Fibroblast of lung (primary cell): ENCODE data around the gene C1GALT1. TPM values are rescaled to one million over a fixed set of nuclear protein-coding genes. Genes with fewer than 3 reads are reported as not detected.

Experiments
- DNase-seq, 2 donors: peaks; one replicate each; pipeline versions ENCODE4 v3.0.0 to v3.0.0-alpha.2; 2010; ENCODE audit warnings: low read depth in 2 of 2
- H2AFZ ChIP-seq: 2 replicates; pipeline ENCODE4 v1.5.1; 2012; ENCODE audit warnings: low read length, control low read depth, inconsistent platforms
- H3K27ac ChIP-seq: 2 replicates; pipeline ENCODE4 v1.5.1; 2011; ENCODE audit warnings: low read length, control low read depth; ENCODE audit not compliant: insufficient read depth
- H3K27me3 ChIP-seq: 2 replicates; pipeline ENCODE4 v1.5.1; 2011; ENCODE audit warnings: mild to moderate bottlenecking, low read length; ENCODE audit not compliant: control insufficient read depth, insufficient read depth
- H3K36me3 ChIP-seq: 2 replicates; pipeline ENCODE4 v1.5.1; 2011; ENCODE audit warnings: low read length; ENCODE audit not compliant: control insufficient read depth, insufficient read depth
- H3K4me1 ChIP-seq: 2 replicates; pipeline ENCODE4 v1.5.1; 2011; ENCODE audit warnings: low read length; ENCODE audit not compliant: control insufficient read depth, insufficient read depth; ENCODE audit errors: extremely low read depth
- H3K4me2 ChIP-seq: 2 replicates; pipeline ENCODE4 v1.5.1; 2011; ENCODE audit warnings: low read length, control low read depth; ENCODE audit not compliant: insufficient read depth; ENCODE audit errors: extremely low read depth
- H3K4me3 ChIP-seq, 4 experiments: fragments of 200-600 bp in 1 of 4; sonication (generic) in 1 of 4; replicated peaks in 1 of 4; 2 replicates each; pipeline ENCODE4 v1.5.1; 2011 to 2016; ENCODE audit warnings: low read length in 4 of 4, low read depth in 3 of 4, mild to moderate bottlenecking in 3 of 4, control low read depth in 2 of 4, inconsistent platforms in 1 of 4, mixed read lengths in 1 of 4; ENCODE audit not compliant: insufficient read depth in 1 of 4; ENCODE audit errors: control extremely low read depth in 1 of 4
- H3K79me2 ChIP-seq: 2 replicates; pipeline ENCODE4 v1.5.1; 2012; ENCODE audit warnings: mild to moderate bottlenecking, low read length, inconsistent platforms; ENCODE audit not compliant: control insufficient read depth, insufficient read depth
- H3K9ac ChIP-seq: 2 replicates; pipeline ENCODE4 v1.5.1; 2011; ENCODE audit warnings: mild to moderate bottlenecking, low read length, control low read depth; ENCODE audit not compliant: insufficient read depth
- H3K9me3 ChIP-seq: 2 replicates; pipeline ENCODE4 v1.5.1; 2012; ENCODE audit warnings: low read depth, low read length; ENCODE audit not compliant: control insufficient read depth, insufficient read depth
- H4K20me1 ChIP-seq: 2 replicates; pipeline ENCODE4 v1.5.1; 2011; ENCODE audit warnings: low read length; ENCODE audit not compliant: control insufficient read depth, insufficient read depth; ENCODE audit errors: extremely low read depth
- CTCF ChIP-seq, 2 donors: IDR thresholded peaks in 1 of 2; conservative IDR thresholded peaks in 1 of 2; 1 replicate in 1 of 2; 2 replicates in 1 of 2; pipeline ENCODE4 v1.5.1; 2011 to 2012; ENCODE audit warnings: low read length in 2 of 2, control low read depth in 1 of 2, inconsistent platforms in 1 of 2, low read depth in 1 of 2, mild to moderate bottlenecking in 1 of 2
- EZH2 ChIP-seq: IDR thresholded peaks from 2 replicates; pipeline ENCODE4 v1.5.1; 2012; ENCODE audit warnings: low read length, control low read depth, mild to moderate bottlenecking; ENCODE audit errors: missing control alignments
- polyA plus RNA-seq, 2 donors: library from polyadenylated mRNA; depleted of rRNA in 1 of 2; stranded (reverse) in 1 of 2; unstranded in 1 of 2; fragments of >200 nt; gene quantifications; 2 replicates each; pipeline ENCODE4 v1.2.1, GENCODE V29; 2011 to 2012; ENCODE audit warnings: missing spikeins in 1 of 2
- total RNA-seq: library from RNA; depleted of rRNA; stranded (reverse); fragments of >200 nt; gene quantifications from 2 replicates; pipeline ENCODE4 v1.2.1, GENCODE V29; 2014

The C1GALT1 gene
- total and polyA plus RNA-seq, 2 donors (not counting 1 experiment from before 2014, with no cell fraction given): 17.0 to 26.3 TPM

- no peak for TF ChIP-seq EZH2
- no peak for TF ChIP-seq CTCF (conservative IDR thresholded peaks at IDR 0.05 in 1 of 2, IDR thresholded peaks at IDR 0.05 in 1 of 2; ENCODE audit: low read depth in 1 of 2, low read length in 2 of 2)
- peaks cover 9% of the 10 kb centered on the region for H3K79me2 ChIP-seq
Observed at GRCh38 chr7:7210475-7211237, 28.3 kb downstream of the C1GALT1 start.

GRCh38 chr7:7212612-7213011, 30.3 kb downstream of the C1GALT1 start:
- Histone ChIP-seq H3K27me3 (no peaks in the 10 kb centered on the region), H3K9ac (no peak overlapping the region), H3K9me3 (no peaks in the 10 kb centered on the region), H3K4me3 (no peak overlapping the region), H4K20me1 (no peaks in the 10 kb centered on the region), H3K36me3 (no peaks in the 10 kb centered on the region), H3K4me1 (no peaks in the 10 kb centered on the region), H3K79me2 (peaks cover 7% of the 10 kb centered on the region), H3K27ac (no peak overlapping the region), H3K4me2 (no peak overlapping the region), H2AFZ (no peak overlapping the region)
- peak in 1 of 2 donors; percentile 40 for DNase-seq
- no peak for TF ChIP-seq EZH2
- no peak for TF ChIP-seq CTCF (conservative IDR thresholded peaks at IDR 0.05 in 1 of 2, IDR thresholded peaks at IDR 0.05 in 1 of 2; ENCODE audit: low read depth in 1 of 2, low read length in 2 of 2)

More at GRCh38 chr7:7210475-7211237, 28.3 kb downstream of the C1GALT1 start:
- Histone ChIP-seq H3K4me3 (no peak overlapping the region), H3K36me3 (no peaks in the 10 kb centered on the region), H3K9ac (no peak overlapping the region), H3K9me3 (no peaks in the 10 kb centered on the region), H3K4me2 (no peak overlapping the region), H3K27ac (no peak overlapping the region), H3K4me1 (no peaks in the 10 kb centered on the region), H4K20me1 (no peaks in the 10 kb centered on the region), H3K27me3 (no peaks in the 10 kb centered on the region), H2AFZ (no peak overlapping the region)
- DNase-seq: no peak

- H3K4me1 ChIP-seq: no peaks in the 10 kb centered on the region
Observed at GRCh38 chr7:7214398-7215347, 32.3 kb downstream of the C1GALT1 start.

More at GRCh38 chr7:7214398-7215347, 32.3 kb downstream of the C1GALT1 start:
- H4K20me1 ChIP-seq: no peaks in the 10 kb centered on the region
- H3K79me2 ChIP-seq: no peaks in the 10 kb centered on the region
- H3K9ac ChIP-seq: no peak overlapping the region
- no peak overlapping the region for H3K27ac ChIP-seq
- H3K27me3 ChIP-seq: no peaks in the 10 kb centered on the region
- no peak for DNase-seq
- no peak overlapping the region for H3K4me3 ChIP-seq
- no peak overlapping the region for H3K4me2 ChIP-seq
- TF ChIP-seq EZH2 (no peak), CTCF (conservative IDR thresholded peaks at IDR 0.05 in 1 of 2, IDR thresholded peaks at IDR 0.05 in 1 of 2; ENCODE audit: low read depth in 1 of 2, low read length in 2 of 2) (no peak)
- no peaks in the 10 kb centered on the region for H3K36me3 ChIP-seq
- H2AFZ ChIP-seq: no peak overlapping the region
- H3K9me3 ChIP-seq: no peaks in the 10 kb centered on the region
